OCI-LY7 (cell line): ENCODE results near the gene DDX39B. TPM values are rescaled to one million over a fixed set of nuclear protein-coding genes. Genes with fewer than 3 reads are reported as not detected.

Experiments
- BruUV-seq: library from RNA; stranded (reverse); fragments of 400-500 nt; replicated peaks from 2 replicates; lab custom pipeline; 2021; lab: Mats Ljungman, UMichigan
- CTCF ChIA-PET: fragments of 300-600 bp; sonication (Branson Sonifier 250); formaldehyde crosslinking; loops from one replicate; lab custom pipeline; 2022; ENCODE audit warnings: antibody characterized with exemption; ENCODE audit not compliant: unreplicated experiment; lab: Charles Lee
- POLR2A ChIA-PET: fragments of 300-600 bp; sonication (Branson Sonifier 250); formaldehyde crosslinking; loops from one replicate; lab custom pipeline; 2022; ENCODE audit warnings: antibody characterized with exemption; lab: Charles Lee
- DNase-seq: peaks from one replicate; pipeline ENCODE4 v3.0.0-alpha.2; 2015; ENCODE audit warnings: low spot score
- H2AFZ ChIP-seq: fragments of 200-600 bp; sonication (generic), shearing (Covaris generic); 2 replicates; pipeline ENCODE4 v1.6.1; 2014; ENCODE audit warnings: mild to moderate bottlenecking, antibody characterized with exemption, low read length, moderate library complexity
- H3K27ac ChIP-seq: fragments of 200-600 bp; sonication (generic); 2 replicates; pipeline ENCODE4 v1.5.1; 2014; ENCODE audit warnings: mixed run types, low read depth, mild to moderate bottlenecking, moderate library complexity, low read length, inconsistent platforms; ENCODE audit not compliant: poor library complexity, severe bottlenecking
- H3K36me3 ChIP-seq: fragments of 200-600 bp; sonication (generic); 2 replicates; pipeline ENCODE4 v1.6.1; 2014; ENCODE audit warnings: mild to moderate bottlenecking, antibody characterized with exemption, low read length, moderate library complexity, mixed read lengths; ENCODE audit not compliant: insufficient read depth
- H3K4me1 ChIP-seq: fragments of 200-600 bp; sonication (generic); 2 replicates; pipeline ENCODE4 v1.5.1; 2014; ENCODE audit warnings: mild to moderate bottlenecking, low read length; ENCODE audit not compliant: insufficient read depth, poor library complexity, severe bottlenecking
- H3K4me2 ChIP-seq: fragments of 200-600 bp; sonication (generic); 2 replicates; pipeline ENCODE4 v1.6.1; 2014; ENCODE audit warnings: mild to moderate bottlenecking, low read length
- H3K4me3 ChIP-seq: fragments of 200-600 bp; sonication (generic); 2 replicates; pipeline ENCODE4 v1.5.1; 2014; ENCODE audit warnings: mild to moderate bottlenecking, low read depth, low read length; ENCODE audit not compliant: poor library complexity, severe bottlenecking
- H3K79me2 ChIP-seq: fragments of 200-600 bp; sonication (generic); 2 replicates; pipeline ENCODE4 v1.6.1; 2016; ENCODE audit warnings: low read depth, mild to moderate bottlenecking, low read length, moderate library complexity, mixed read lengths; ENCODE audit not compliant: insufficient read depth
- H3K9me2 ChIP-seq: fragments of 200-600 bp; sonication (generic); 2 replicates; pipeline ENCODE4 v1.6.1; 2016; ENCODE audit warnings: mild to moderate bottlenecking, low read length, mixed read lengths; ENCODE audit not compliant: insufficient read depth
- H3K9me3 ChIP-seq: fragments of 200-600 bp; sonication (generic); 2 replicates; pipeline ENCODE4 v1.6.1; 2014; ENCODE audit warnings: mild to moderate bottlenecking, mixed run types, low read length, mixed read lengths
- H4K20me1 ChIP-seq: fragments of 200-600 bp; sonication (generic); 2 replicates; pipeline ENCODE4 v1.6.1; 2014; ENCODE audit warnings: mild to moderate bottlenecking, antibody characterized with exemption, low read length, moderate library complexity, mixed read lengths; ENCODE audit not compliant: insufficient read depth
- EZH2phosphoT487 ChIP-seq: fragments of 200-600 bp; sonication (generic); IDR thresholded peaks from 2 replicates; pipeline ENCODE4 v1.6.1; 2018; ENCODE audit warnings: low read depth, borderline replicate concordance, mild to moderate bottlenecking, mixed run types, antibody characterized with exemption, low read length, moderate library complexity, mixed read lengths
- intact Hi-C: fragments of 100-400 bp; cut with micrococcal nuclease; formaldehyde crosslinking; loops from one replicate; pipeline ENCODE4 v1.10.0; 2022; ENCODE audit not compliant: unreplicated experiment
- total RNA-seq, 2 experiments: library from RNA; depleted of rRNA in 1 of 2; stranded (reverse); fragments of >200 nt in 1 of 2; shearing (Covaris generic) in 1 of 2; gene quantifications; 2 replicates each; pipeline ENCODE4 v1.2.3, GENCODE V29; 2014 to 2022
- TF ChIP-seq, protein P1 (sequence below): fragments of 200-600 bp; sonication (generic); conservative IDR thresholded peaks from 2 replicates; pipeline ENCODE4 v1.5.1; 2014; ENCODE audit warnings: mild to moderate bottlenecking, antibody characterized with exemption, low read length, moderate library complexity, mixed read lengths

DDX39B gene
- total RNA-seq, 2 experiments from 2014 or later, result 481 to 736 TPM

DNA sequence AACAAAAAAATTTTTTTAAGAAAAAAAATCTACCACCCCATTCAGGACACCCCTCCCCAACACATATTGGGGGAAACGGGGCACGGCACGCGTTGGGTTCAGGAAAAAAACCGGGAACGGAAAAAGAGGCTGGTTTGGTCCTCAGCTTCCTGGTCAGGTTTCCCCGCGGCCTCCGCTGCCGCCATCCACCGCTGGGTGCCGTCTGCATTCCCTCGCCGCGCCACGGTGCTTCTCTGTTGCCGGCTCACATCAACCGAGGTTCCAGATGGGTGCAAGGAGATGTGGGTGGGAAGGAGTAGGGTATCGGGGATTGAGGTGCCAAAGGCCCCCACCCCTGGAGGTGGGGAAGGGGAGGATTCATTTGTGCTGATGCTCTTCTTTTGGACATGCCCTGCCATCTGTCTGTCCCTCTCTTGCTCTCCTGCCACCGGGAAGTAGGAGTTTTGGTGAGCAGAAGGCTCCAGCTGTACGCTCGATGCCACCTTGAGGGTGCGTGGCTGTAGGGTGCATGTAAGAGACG, 7.2 kb downstream of the DDX39B start:
- TF ChIP-seq EZH2phosphoT487, result no peak
- TF ChIP-seq, protein P1, sequence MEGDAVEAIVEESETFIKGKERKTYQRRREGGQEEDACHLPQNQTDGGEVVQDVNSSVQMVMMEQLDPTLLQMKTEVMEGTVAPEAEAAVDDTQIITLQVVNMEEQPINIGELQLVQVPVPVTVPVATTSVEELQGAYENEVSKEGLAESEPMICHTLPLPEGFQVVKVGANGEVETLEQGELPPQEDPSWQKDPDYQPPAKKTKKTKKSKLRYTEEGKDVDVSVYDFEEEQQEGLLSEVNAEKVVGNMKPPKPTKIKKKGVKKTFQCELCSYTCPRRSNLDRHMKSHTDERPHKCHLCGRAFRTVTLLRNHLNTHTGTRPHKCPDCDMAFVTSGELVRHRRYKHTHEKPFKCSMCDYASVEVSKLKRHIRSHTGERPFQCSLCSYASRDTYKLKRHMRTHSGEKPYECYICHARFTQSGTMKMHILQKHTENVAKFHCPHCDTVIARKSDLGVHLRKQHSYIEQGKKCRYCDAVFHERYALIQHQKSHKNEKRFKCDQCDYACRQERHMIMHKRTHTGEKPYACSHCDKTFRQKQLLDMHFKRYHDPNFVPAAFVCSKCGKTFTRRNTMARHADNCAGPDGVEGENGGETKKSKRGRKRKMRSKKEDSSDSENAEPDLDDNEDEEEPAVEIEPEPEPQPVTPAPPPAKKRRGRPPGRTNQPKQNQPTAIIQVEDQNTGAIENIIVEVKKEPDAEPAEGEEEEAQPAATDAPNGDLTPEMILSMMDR, result no peak
- Histone ChIP-seq H2AFZ (no peak overlapping the region), H3K36me3 (peaks cover 99% of the 10 kb centered on the region), H3K27ac (no peak overlapping the region), H4K20me1 (peaks cover 36% of the 10 kb centered on the region), H3K79me2 (peaks cover 54% of the 10 kb centered on the region), H3K9me2 (no peaks in the 10 kb centered on the region), H3K9me3 (no peaks in the 10 kb centered on the region), H3K4me2 (no peak overlapping the region), H3K4me1 (peaks cover 15% of the 10 kb centered on the region), H3K4me3 (no peak overlapping the region)
- intact Hi-C loops, result no loop called here
- DNase-seq, result no peak
- CTCF ChIA-PET, result no interaction called here
- no TSS peak for BruUV-seq
- POLR2A ChIA-PET, result interaction anchor here (0.6 kb wide), 1 partner anchor 14 kb away, joined by 5 read pairs; no protein-coding TSS in a partner anchor

DNA sequence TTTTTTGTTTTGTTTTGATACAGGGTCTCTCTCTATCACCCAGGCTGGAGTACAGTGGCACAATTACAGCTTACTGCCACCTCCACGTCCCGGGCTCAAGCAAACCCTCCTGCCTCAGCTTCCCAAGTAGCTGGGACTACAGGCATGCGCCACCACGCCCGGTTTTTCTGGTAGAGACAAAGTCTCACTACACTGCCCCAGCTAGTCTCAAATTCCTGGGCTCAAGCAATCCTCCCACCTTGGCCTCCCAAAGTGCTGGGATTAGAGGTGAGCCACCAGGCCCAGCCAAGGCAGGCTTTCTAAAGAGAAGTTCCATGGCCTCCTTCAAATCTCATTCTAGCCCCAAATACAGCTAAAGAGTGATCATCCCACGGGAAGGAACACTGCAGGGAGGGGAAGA, 7.8 kb downstream of the DDX39B start:
- H3K36me3 ChIP-seq, result peaks cover 99% of the 10 kb centered on the region

DNA sequence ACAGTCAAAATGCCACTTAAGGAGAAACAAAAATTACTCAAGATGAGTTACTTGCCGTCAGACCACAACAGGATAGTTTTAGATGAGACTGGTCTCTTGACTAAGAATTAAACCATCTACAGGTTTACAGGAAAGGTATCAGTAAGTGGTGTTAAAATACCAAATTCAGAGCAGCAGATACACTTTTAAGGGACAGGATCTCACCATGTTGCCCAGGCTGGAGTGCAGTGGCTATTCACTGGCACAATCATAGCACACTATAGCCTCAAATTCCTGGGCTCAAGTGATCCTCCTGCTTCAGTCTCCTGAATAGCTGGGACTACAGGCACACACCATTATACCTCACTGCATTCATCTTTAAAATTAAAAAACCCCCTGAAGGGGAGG, 8.4 kb downstream of the DDX39B start:
- TF ChIP-seq EZH2phosphoT487, result no peak
- TF ChIP-seq, protein P1, result no peak
- no peaks in the 10 kb centered on the region for H3K9me2 ChIP-seq
- ChIA-PET POLR2A (no interaction called here), CTCF (no interaction called here)
- no peak overlapping the region for H2AFZ ChIP-seq
- no TSS peak for BruUV-seq
- H3K4me3 ChIP-seq, result no peak overlapping the region
- H3K4me2 ChIP-seq, result no peak overlapping the region
- no peak for DNase-seq
- intact Hi-C loops, result no loop called here
- peaks cover 25% of the 10 kb centered on the region for H4K20me1 ChIP-seq
- H3K4me1 ChIP-seq, result peaks cover 4% of the 10 kb centered on the region
- H3K79me2 ChIP-seq, result peaks cover 42% of the 10 kb centered on the region
- H3K27ac ChIP-seq, result no peak overlapping the region
- H3K36me3 ChIP-seq, result peaks cover 99% of the 10 kb centered on the region
- H3K9me3 ChIP-seq, result no peaks in the 10 kb centered on the region

More for the DNA sequence above, 7.8 kb downstream of the DDX39B start:
- intact Hi-C loops, result no loop called here
- H3K9me2 ChIP-seq, result no peaks in the 10 kb centered on the region
- no peaks in the 10 kb centered on the region for H3K9me3 ChIP-seq
- ChIA-PET CTCF (no interaction called here), POLR2A (interaction anchor here (0.6 kb wide), 1 partner anchor 13 kb away, joined by 5 read pairs; no protein-coding TSS in a partner anchor)
- TSS peak; percentile 48 for BruUV-seq
- no peak overlapping the region for H3K4me2 ChIP-seq
- peaks cover 9% of the 10 kb centered on the region for H3K4me1 ChIP-seq
- H2AFZ ChIP-seq, result no peak overlapping the region
- DNase-seq, result no peak
- H3K27ac ChIP-seq, result no peak overlapping the region
- TF ChIP-seq, protein P1, result no peak
- no peak for TF ChIP-seq EZH2phosphoT487
- H4K20me1 ChIP-seq, result peaks cover 30% of the 10 kb centered on the region
- no peak overlapping the region for H3K4me3 ChIP-seq
- H3K79me2 ChIP-seq, result peaks cover 48% of the 10 kb centered on the region
